ENCODE measurements around the gene MYDGF. TPM values are rescaled to one million over a fixed set of nuclear protein-coding genes. Genes with fewer than 3 reads are reported as not detected.

The MYDGF gene
- total RNA-seq, 1 donor from 2014 or later: 43.9 TPM

- no peak for DNase-seq
Measured at GRCh38 chr19:4640247-4641000, 29.7 kb downstream of the MYDGF start.

- DNase-seq: peak; percentile 46
Measured at GRCh38 chr19:4639531-4640246, 30.5 kb downstream of the MYDGF start.

- DNase-seq: peak; percentile 98
Measured at GRCh38 chr19:4638828-4639530, 31.2 kb downstream of the MYDGF start, which contains the start of gene TNFAIP8L1. TNFAIP8L1 (plus strand) TSS chr19:4639516; CDS start chr19:4651870, 12,354 bp downstream.

GRCh38 chr19:4638317-4638716 lies 31.8 kb downstream of the MYDGF start:
- no peak for DNase-seq

GRCh38 chr19:4636761-4637160 lies 33.4 kb downstream of the MYDGF start:
- no peak for DNase-seq

- DNase-seq: peak; percentile 82
Measured at GRCh38 chr19:4636151-4636717, 33.9 kb downstream of the MYDGF start.

- DNase-seq: peak; percentile 44
Measured at GRCh38 chr19:4635754-4636116, 34.4 kb downstream of the MYDGF start.

GRCh38 chr19:4633140-4633967 lies 36.8 kb downstream of the MYDGF start:
- DNase-seq: peak; percentile 66

- no peak for DNase-seq
Measured at GRCh38 chr19:4624733-4625362, 45.3 kb downstream of the MYDGF start.

- no peak for DNase-seq
Measured at GRCh38 chr19:4624301-4624700, 45.8 kb downstream of the MYDGF start.

GRCh38 chr19:4622695-4623421 lies 47.3 kb downstream of the MYDGF start:
- no peak for DNase-seq

GRCh38 chr19:4620675-4621074 lies 49.5 kb downstream of the MYDGF start:
- DNase-seq: no peak

GRCh38 chr19:4619668-4620294 lies 50.4 kb downstream of the MYDGF start:
- no peak for DNase-seq

GRCh38 chr19:4618019-4618418 lies 52.1 kb downstream of the MYDGF start:
- DNase-seq: no peak

- no peak for DNase-seq
Measured at GRCh38 chr19:4613254-4613751, 56.8 kb downstream of the MYDGF start.

GRCh38 chr19:4609878-4610511 lies 60.1 kb downstream of the MYDGF start:
- DNase-seq: no peak
